OCI-LY3 (cell line): ENCODE data around the gene DCC.

Experiments
- EZH2phosphoT487 ChIP-seq: fragments of 200-600 bp; shearing (Covaris generic); IDR thresholded peaks from 2 replicates; pipeline ENCODE4 v1.6.1; 2018; ENCODE audit warnings: antibody characterized with exemption, mixed run types, low read depth
- TF ChIP-seq, protein P1 (sequence below): fragments of 200-600, 300-600 bp; sonication (generic); IDR thresholded peaks from 2 replicates; pipeline ENCODE4 v1.5.1; 2014; ENCODE audit warnings: antibody characterized with exemption, low read length, low read depth

- TF ChIP-seq, protein P1, sequence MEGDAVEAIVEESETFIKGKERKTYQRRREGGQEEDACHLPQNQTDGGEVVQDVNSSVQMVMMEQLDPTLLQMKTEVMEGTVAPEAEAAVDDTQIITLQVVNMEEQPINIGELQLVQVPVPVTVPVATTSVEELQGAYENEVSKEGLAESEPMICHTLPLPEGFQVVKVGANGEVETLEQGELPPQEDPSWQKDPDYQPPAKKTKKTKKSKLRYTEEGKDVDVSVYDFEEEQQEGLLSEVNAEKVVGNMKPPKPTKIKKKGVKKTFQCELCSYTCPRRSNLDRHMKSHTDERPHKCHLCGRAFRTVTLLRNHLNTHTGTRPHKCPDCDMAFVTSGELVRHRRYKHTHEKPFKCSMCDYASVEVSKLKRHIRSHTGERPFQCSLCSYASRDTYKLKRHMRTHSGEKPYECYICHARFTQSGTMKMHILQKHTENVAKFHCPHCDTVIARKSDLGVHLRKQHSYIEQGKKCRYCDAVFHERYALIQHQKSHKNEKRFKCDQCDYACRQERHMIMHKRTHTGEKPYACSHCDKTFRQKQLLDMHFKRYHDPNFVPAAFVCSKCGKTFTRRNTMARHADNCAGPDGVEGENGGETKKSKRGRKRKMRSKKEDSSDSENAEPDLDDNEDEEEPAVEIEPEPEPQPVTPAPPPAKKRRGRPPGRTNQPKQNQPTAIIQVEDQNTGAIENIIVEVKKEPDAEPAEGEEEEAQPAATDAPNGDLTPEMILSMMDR, result no peak
- no peak for TF ChIP-seq EZH2phosphoT487
Observed at GRCh38 chr18:52504589-52504988, 164.6 kb downstream of the DCC start.
